Transverse colon (tissue), 3 donors: Measurements from ENCODE around the gene LYPD6B.

ENCODE experiments used
- CTCF ChIP-seq, 5 experiments: fragments of 200-600 bp in 3 of 5; fragments of 450-650 bp in 2 of 5; sonication (generic) in 3 of 5; IDR thresholded peaks; 1 replicate in 2 of 5; 2 replicates in 3 of 5; pipeline ENCODE4 v1.5.1; 2016 to 2017; ENCODE audit warnings: antibody characterized with exemption in 5 of 5, inconsistent platforms in 3 of 5, mild to moderate bottlenecking in 2 of 5, moderate library complexity in 1 of 5
- POLR2A ChIP-seq: fragments of 450-650 bp; IDR thresholded peaks from one replicate; pipeline ENCODE4 v1.6.1; 2016; ENCODE audit warnings: antibody characterized with exemption, mild to moderate bottlenecking, moderate library complexity

GRCh38 chr2:149188291-149188690 is 149.8 kb downstream of the LYPD6B start:
- TF ChIP-seq POLR2A (no peak), CTCF (IDR thresholded peaks at IDR 0.05) (no peak)
